WTC11 (cell line): Measurements from ENCODE around the gene FKBP14. TPM values are rescaled to one million over a fixed set of nuclear protein-coding genes. Genes with fewer than 3 reads are reported as not detected.
A peak's percentile ranks its signal among the peaks of the same experiment; 100 is the strongest.

ENCODE experiments used
- ATAC-seq: fragments of 200-7000 bp; cut with Tn5 transposase; 2 replicates; pipeline ENCODE4 v1.10.0; 2021; ENCODE audit warnings: mild to moderate bottlenecking, moderate library complexity
- CTCF ChIA-PET: fragments of 300-600 bp; sonication (Branson Sonifier 250); formaldehyde crosslinking; loops from one replicate; lab custom pipeline; 2021; ENCODE audit warnings: antibody characterized with exemption; lab: Charles Lee
- POLR2A ChIA-PET: fragments of 350-600 bp; sonication (Branson Sonifier 250); formaldehyde crosslinking; loops from one replicate; lab custom pipeline; 2021; ENCODE audit warnings: antibody characterized with exemption; lab: Charles Lee
- DNase-seq: peaks from one replicate; pipeline ENCODE4 v3.0.0; 2021; ENCODE audit warnings: low spot score
- H3K27ac Mint-ChIP-seq: 2 replicates; pipeline ENCODE4 v1.8.0; 2021; ENCODE audit warnings: mixed read lengths
- H3K27me3 Mint-ChIP-seq: 2 replicates; pipeline ENCODE4 v1.8.0; 2021; ENCODE audit warnings: low read depth, mild to moderate bottlenecking, moderate library complexity, mixed read lengths
- H3K36me3 Mint-ChIP-seq: 2 replicates; pipeline ENCODE4 v1.8.0; 2021; ENCODE audit warnings: mixed read lengths
- H3K4me1 Mint-ChIP-seq: 2 replicates; pipeline ENCODE4 v1.8.0; 2022; ENCODE audit warnings: mixed read lengths
- H3K4me3 Mint-ChIP-seq: 2 replicates; pipeline ENCODE4 v1.8.0; 2021; ENCODE audit warnings: mild to moderate bottlenecking, moderate library complexity, mixed read lengths
- H3K9me3 Mint-ChIP-seq: 2 replicates; pipeline ENCODE4 v1.8.0; 2021; ENCODE audit warnings: mixed read lengths
- ATF1 ChIP-seq: sonication (generic); formaldehyde crosslinking; IDR thresholded peaks from 2 replicates; pipeline ENCODE4 v1.8.1; 2023; ENCODE audit warnings: mild to moderate bottlenecking, moderate library complexity, missing genetic modification reagents
- HMGA2 ChIP-seq: fragments of 250-450 bp; sonication (Bioruptor Pico); IDR thresholded peaks from 2 replicates; pipeline ENCODE4 v1.4.0; 2021; ENCODE audit warnings: mild to moderate bottlenecking, moderate library complexity
- IRF2 ChIP-seq: sonication (generic); formaldehyde crosslinking; IDR thresholded peaks from 2 replicates; pipeline ENCODE4 v1.8.0; 2022; ENCODE audit warnings: low read depth, missing genetic modification reagents, borderline replicate concordance
- JAZF1 ChIP-seq: fragments of 250-450 bp; sonication (Bioruptor Pico); IDR thresholded peaks from 2 replicates; pipeline ENCODE4 v1.9.0; 2021; ENCODE audit warnings: moderate library complexity, mild to moderate bottlenecking, inconsistent platforms
- NFYB ChIP-seq: sonication (generic); formaldehyde crosslinking; conservative IDR thresholded peaks from 2 replicates; pipeline ENCODE4 v1.8.0; 2022; ENCODE audit warnings: low read depth, missing genetic modification reagents
- NR3C1 ChIP-seq: sonication (generic); formaldehyde crosslinking; conservative IDR thresholded peaks from 2 replicates; pipeline ENCODE4 v1.8.1; 2023; ENCODE audit warnings: low read depth, mild to moderate bottlenecking, missing genetic modification reagents
- RELA ChIP-seq: sonication (generic); formaldehyde crosslinking; IDR thresholded peaks from 2 replicates; pipeline ENCODE4 v1.8.1; 2022; ENCODE audit warnings: missing genetic modification reagents, mild to moderate bottlenecking, borderline replicate concordance
- ZBTB21 ChIP-seq: sonication (generic); formaldehyde crosslinking; IDR thresholded peaks from 2 replicates; pipeline ENCODE4 v1.8.1; 2023; ENCODE audit warnings: mild to moderate bottlenecking, missing genetic modification reagents, borderline replicate concordance
- ZNF317 ChIP-seq: sonication (generic); formaldehyde crosslinking; IDR thresholded peaks from 2 replicates; pipeline ENCODE4 v1.8.1; 2023; ENCODE audit warnings: low read depth, mild to moderate bottlenecking, moderate library complexity, missing genetic modification reagents, borderline replicate concordance
- ZNF396 ChIP-seq: fragments of 250-450 bp; sonication (Bioruptor Pico); IDR thresholded peaks from 2 replicates; pipeline ENCODE4 v1.8.0; 2021; ENCODE audit warnings: mild to moderate bottlenecking, moderate library complexity, borderline replicate concordance
- ZNF423 ChIP-seq: fragments of 250-450 bp; sonication (Bioruptor Pico); IDR thresholded peaks from 2 replicates; pipeline ENCODE4 v2.1.2; 2022; ENCODE audit warnings: mild to moderate bottlenecking, moderate library complexity
- total RNA-seq: library from RNA; stranded (reverse); gene quantifications from 3 replicates; pipeline ENCODE4 v1.2.3, GENCODE V29; 2021
- TF ChIP-seq, protein P1 (sequence below): sonication (generic); formaldehyde crosslinking; IDR thresholded peaks from 2 replicates; pipeline ENCODE4 v1.8.0; 2022; ENCODE audit warnings: missing genetic modification reagents
- TF ChIP-seq, protein P2 (sequence below): sonication (generic); formaldehyde crosslinking; IDR thresholded peaks from 2 replicates; pipeline ENCODE4 v1.8.0; 2022; ENCODE audit warnings: mild to moderate bottlenecking, missing genetic modification reagents
- TF ChIP-seq, protein P3 (sequence below): sonication (generic); formaldehyde crosslinking; IDR thresholded peaks from 2 replicates; pipeline ENCODE4 v1.8.1; 2023; ENCODE audit warnings: mild to moderate bottlenecking, missing genetic modification reagents, moderate library complexity
- TF ChIP-seq, protein P4 (sequence below): sonication (generic); formaldehyde crosslinking; IDR thresholded peaks from 2 replicates; pipeline ENCODE4 v1.8.1; 2022; ENCODE audit warnings: mild to moderate bottlenecking, missing genetic modification reagents, moderate library complexity, borderline replicate concordance
- TF ChIP-seq, protein P5 (sequence below): sonication (generic); formaldehyde crosslinking; IDR thresholded peaks from 2 replicates; pipeline ENCODE4 v1.8.1; 2023; ENCODE audit warnings: mild to moderate bottlenecking, moderate library complexity, missing genetic modification reagents
- TF ChIP-seq, protein P6 (sequence below): fragments of 200-600 bp; IDR thresholded peaks from 2 replicates; pipeline ENCODE4 v1.8.0; 2022; ENCODE audit warnings: antibody characterized with exemption
- TF ChIP-seq, protein P7 (sequence below): sonication (generic); formaldehyde crosslinking; IDR thresholded peaks from 2 replicates; pipeline ENCODE4 v1.8.0; 2022; ENCODE audit warnings: mild to moderate bottlenecking, missing genetic modification reagents

The FKBP14 gene
- total RNA-seq, 1 experiment from 2014 or later, result 23.0 TPM

DNA sequence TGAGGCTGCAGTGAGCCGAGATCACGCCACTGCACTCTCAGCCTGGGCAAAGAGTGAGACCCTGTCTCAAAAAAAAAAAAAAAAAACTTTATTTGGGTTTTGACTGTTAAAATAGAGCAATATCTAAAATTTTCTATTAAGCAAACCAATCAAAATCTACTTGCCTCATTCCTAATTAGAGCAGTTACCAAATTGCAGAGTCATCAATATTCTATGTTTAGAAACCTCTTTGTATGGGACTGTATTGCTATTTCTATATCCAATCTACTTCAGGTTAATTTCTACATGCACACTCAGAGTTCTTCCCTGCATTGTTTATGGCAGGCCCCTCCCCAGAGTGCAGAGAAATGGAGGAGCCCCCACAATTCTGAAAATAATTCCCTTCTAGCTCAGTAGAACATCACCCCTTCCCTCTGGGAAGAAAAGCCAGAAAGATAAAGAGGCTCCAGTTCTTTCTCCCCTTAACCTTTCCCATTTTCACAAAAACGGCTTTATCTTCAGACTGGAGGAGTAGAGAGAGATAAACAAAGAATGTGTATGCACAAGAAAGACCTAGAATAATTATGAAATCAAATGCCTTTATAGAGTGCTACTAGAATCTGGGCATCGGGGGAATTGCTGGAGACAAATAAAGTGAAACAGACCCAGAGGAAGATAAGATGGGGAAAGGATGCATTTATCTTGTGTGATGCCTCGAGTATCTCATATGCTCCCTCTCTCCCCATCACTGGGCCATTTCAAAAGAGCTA is 54.8 kb downstream of the FKBP14 start:
- POLR2A ChIA-PET, result no interaction called here
- TF ChIP-seq IRF2 (CRISPR knock-in tag) (no peak), ZNF396 (no peak), NFYB (no peak), RELA (CRISPR knock-in tag) (no peak), HMGA2 (CRISPR knock-in tag) (no peak), ZNF317 (CRISPR knock-in tag) (no peak), ZNF423 (CRISPR knock-in tag) (no peak)
- TF ChIP-seq, protein P1, sequence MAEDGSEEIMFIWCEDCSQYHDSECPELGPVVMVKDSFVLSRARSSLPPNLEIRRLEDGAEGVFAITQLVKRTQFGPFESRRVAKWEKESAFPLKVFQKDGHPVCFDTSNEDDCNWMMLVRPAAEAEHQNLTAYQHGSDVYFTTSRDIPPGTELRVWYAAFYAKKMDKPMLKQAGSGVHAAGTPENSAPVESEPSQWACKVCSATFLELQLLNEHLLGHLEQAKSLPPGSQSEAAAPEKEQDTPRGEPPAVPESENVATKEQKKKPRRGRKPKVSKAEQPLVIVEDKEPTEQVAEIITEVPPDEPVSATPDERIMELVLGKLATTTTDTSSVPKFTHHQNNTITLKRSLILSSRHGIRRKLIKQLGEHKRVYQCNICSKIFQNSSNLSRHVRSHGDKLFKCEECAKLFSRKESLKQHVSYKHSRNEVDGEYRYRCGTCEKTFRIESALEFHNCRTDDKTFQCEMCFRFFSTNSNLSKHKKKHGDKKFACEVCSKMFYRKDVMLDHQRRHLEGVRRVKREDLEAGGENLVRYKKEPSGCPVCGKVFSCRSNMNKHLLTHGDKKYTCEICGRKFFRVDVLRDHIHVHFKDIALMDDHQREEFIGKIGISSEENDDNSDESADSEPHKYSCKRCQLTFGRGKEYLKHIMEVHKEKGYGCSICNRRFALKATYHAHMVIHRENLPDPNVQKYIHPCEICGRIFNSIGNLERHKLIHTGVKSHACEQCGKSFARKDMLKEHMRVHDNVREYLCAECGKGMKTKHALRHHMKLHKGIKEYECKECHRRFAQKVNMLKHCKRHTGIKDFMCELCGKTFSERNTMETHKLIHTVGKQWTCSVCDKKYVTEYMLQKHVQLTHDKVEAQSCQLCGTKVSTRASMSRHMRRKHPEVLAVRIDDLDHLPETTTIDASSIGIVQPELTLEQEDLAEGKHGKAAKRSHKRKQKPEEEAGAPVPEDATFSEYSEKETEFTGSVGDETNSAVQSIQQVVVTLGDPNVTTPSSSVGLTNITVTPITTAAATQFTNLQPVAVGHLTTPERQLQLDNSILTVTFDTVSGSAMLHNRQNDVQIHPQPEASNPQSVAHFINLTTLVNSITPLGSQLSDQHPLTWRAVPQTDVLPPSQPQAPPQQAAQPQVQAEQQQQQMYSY (CRISPR knock-in tag), result no peak
- TF ChIP-seq, protein P2, sequence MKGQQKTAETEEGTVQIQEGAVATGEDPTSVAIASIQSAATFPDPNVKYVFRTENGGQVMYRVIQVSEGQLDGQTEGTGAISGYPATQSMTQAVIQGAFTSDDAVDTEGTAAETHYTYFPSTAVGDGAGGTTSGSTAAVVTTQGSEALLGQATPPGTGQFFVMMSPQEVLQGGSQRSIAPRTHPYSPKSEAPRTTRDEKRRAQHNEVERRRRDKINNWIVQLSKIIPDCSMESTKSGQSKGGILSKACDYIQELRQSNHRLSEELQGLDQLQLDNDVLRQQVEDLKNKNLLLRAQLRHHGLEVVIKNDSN (CRISPR knock-in tag), result no peak
- TF ChIP-seq, protein P3, sequence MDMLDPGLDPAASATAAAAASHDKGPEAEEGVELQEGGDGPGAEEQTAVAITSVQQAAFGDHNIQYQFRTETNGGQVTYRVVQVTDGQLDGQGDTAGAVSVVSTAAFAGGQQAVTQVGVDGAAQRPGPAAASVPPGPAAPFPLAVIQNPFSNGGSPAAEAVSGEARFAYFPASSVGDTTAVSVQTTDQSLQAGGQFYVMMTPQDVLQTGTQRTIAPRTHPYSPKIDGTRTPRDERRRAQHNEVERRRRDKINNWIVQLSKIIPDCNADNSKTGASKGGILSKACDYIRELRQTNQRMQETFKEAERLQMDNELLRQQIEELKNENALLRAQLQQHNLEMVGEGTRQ, result no peak
- TF ChIP-seq, protein P4, sequence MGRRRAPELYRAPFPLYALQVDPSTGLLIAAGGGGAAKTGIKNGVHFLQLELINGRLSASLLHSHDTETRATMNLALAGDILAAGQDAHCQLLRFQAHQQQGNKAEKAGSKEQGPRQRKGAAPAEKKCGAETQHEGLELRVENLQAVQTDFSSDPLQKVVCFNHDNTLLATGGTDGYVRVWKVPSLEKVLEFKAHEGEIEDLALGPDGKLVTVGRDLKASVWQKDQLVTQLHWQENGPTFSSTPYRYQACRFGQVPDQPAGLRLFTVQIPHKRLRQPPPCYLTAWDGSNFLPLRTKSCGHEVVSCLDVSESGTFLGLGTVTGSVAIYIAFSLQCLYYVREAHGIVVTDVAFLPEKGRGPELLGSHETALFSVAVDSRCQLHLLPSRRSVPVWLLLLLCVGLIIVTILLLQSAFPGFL, result no peak
- TF ChIP-seq, protein P5, sequence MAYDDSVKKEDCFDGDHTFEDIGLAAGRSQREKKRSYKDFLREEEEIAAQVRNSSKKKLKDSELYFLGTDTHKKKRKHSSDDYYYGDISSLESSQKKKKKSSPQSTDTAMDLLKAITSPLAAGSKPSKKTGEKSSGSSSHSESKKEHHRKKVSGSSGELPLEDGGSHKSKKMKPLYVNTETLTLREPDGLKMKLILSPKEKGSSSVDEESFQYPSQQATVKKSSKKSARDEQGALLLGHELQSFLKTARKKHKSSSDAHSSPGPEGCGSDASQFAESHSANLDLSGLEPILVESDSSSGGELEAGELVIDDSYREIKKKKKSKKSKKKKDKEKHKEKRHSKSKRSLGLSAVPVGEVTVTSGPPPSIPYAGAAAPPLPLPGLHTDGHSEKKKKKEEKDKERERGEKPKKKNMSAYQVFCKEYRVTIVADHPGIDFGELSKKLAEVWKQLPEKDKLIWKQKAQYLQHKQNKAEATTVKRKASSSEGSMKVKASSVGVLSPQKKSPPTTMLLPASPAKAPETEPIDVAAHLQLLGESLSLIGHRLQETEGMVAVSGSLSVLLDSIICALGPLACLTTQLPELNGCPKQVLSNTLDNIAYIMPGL (CRISPR knock-in tag), result no peak
- H3K36me3 Mint-ChIP-seq, result peaks cover 18% of the 10 kb centered on the region
- no peak overlapping the region for H3K4me3 Mint-ChIP-seq
- no peak overlapping the region for H3K27ac Mint-ChIP-seq
- H3K4me1 Mint-ChIP-seq, result peaks cover 20% of the 10 kb centered on the region
- no peak for DNase-seq
- no peaks in the 10 kb centered on the region for H3K27me3 Mint-ChIP-seq
- ATAC-seq, result no peak
- peaks cover 8% of the 10 kb centered on the region; the same call in 1 of the 2 replicates for H3K9me3 Mint-ChIP-seq
- CTCF ChIA-PET, result no interaction called here

DNA sequence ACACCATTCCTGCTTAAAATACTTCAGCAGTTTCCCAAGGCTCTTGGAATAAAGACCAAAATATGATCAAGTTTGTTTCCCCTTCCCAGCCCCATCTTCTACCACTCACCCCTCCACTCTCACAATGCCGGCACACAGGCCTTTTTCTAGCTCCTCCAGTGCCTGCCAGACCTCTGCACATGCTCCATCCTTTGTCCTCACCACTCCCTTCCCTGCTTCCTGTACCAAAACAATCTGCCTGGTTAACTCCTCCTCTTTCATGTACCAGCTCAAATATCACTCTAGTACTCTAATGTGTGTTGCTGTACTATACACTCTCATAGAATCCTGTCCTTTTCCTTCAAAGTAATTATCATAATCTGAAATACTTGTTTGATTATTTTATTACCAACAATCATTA is 56.3 kb downstream of the FKBP14 start:
- DNase-seq, result no peak
- peaks cover 20% of the 10 kb centered on the region for H3K4me1 Mint-ChIP-seq
- CTCF ChIA-PET, result no interaction called here
- H3K9me3 Mint-ChIP-seq, result peaks cover 8% of the 10 kb centered on the region; the same call in 1 of the 2 replicates
- peak overlapping the region; percentile 15; the same call in 1 of the 2 replicates for H3K27ac Mint-ChIP-seq
- TF ChIP-seq ATF1 (CRISPR knock-in tag), result no peak
- no peak for TF ChIP-seq JAZF1 (CRISPR knock-in tag)
- TF ChIP-seq, protein P6, sequence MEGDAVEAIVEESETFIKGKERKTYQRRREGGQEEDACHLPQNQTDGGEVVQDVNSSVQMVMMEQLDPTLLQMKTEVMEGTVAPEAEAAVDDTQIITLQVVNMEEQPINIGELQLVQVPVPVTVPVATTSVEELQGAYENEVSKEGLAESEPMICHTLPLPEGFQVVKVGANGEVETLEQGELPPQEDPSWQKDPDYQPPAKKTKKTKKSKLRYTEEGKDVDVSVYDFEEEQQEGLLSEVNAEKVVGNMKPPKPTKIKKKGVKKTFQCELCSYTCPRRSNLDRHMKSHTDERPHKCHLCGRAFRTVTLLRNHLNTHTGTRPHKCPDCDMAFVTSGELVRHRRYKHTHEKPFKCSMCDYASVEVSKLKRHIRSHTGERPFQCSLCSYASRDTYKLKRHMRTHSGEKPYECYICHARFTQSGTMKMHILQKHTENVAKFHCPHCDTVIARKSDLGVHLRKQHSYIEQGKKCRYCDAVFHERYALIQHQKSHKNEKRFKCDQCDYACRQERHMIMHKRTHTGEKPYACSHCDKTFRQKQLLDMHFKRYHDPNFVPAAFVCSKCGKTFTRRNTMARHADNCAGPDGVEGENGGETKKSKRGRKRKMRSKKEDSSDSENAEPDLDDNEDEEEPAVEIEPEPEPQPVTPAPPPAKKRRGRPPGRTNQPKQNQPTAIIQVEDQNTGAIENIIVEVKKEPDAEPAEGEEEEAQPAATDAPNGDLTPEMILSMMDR, result no peak
- no peak for TF ChIP-seq ZBTB21 (CRISPR knock-in tag)
- TF ChIP-seq ZNF396, result no peak
- TF ChIP-seq, protein P7, sequence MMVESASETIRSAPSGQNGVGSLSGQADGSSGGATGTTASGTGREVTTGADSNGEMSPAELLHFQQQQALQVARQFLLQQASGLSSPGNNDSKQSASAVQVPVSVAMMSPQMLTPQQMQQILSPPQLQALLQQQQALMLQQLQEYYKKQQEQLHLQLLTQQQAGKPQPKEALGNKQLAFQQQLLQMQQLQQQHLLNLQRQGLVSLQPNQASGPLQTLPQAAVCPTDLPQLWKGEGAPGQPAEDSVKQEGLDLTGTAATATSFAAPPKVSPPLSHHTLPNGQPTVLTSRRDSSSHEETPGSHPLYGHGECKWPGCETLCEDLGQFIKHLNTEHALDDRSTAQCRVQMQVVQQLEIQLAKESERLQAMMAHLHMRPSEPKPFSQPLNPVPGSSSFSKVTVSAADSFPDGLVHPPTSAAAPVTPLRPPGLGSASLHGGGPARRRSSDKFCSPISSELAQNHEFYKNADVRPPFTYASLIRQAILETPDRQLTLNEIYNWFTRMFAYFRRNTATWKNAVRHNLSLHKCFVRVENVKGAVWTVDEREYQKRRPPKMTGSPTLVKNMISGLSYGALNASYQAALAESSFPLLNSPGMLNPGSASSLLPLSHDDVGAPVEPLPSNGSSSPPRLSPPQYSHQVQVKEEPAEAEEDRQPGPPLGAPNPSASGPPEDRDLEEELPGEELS (CRISPR knock-in tag), result no peak
- no peak for TF ChIP-seq NR3C1 (CRISPR knock-in tag)
- TF ChIP-seq, all 79 proteins: peak for 0
- Mint-ChIP-seq H3K36me3 (peaks cover 24% of the 10 kb centered on the region), H3K27me3 (no peaks in the 10 kb centered on the region), H3K4me3 (no peak overlapping the region)
- no peak for ATAC-seq
- POLR2A ChIA-PET, result no interaction called here
